IPS DF 19.7 (cell line): ENCODE results near the gene POLD4.

Experiments
- DNase-seq: peaks from one replicate; pipeline ENCODE4 v3.0.0-alpha.2; 2013; ENCODE audit warnings: low read depth, low spot score

POLD4 gene

DNA sequence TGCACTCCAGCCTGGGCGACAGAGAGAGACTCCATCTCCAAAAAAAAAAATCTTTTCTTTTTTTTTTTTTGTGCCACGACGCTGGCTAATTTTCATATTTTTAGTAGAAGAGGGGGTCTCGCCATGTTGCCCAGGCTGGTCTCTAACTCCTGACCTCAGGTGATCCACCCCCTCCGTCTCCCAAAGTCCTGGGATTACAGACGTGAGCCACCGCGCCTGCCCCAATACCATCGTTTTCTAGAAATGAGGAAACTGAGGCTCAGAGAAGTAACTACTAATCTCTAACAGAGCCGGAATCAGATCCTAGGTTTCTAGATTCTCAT, 36.5 kb downstream of the POLD4 start:
- no peak for DNase-seq

DNA sequence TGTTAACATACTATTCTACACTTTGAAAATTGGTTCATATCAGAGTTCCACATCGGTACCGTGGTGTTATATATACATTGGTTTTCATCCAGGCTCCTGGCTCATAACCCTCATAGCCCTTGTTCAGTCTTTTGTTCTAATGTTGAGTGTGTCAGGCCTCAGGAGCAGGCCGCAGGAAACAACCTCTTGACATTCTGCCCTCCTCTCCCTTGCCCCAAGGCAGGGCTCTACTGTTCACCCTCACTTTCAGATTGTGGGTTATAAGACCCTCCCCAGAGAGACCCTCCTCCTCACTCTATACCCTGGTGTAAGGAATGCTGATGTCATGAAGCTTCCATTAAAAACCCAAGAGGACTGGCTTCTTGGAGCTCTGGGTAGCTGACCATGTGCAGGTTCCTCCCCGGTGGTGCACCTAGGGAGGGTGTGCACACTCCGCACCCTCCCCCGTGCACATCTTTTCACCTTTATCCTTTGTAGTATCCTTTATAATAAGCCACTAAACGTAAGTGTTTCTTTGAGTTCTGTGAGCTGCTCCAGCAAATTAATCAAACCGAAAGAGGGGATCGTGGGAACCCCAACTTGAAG, 37.9 kb downstream of the POLD4 start:
- no peak for DNase-seq

DNA sequence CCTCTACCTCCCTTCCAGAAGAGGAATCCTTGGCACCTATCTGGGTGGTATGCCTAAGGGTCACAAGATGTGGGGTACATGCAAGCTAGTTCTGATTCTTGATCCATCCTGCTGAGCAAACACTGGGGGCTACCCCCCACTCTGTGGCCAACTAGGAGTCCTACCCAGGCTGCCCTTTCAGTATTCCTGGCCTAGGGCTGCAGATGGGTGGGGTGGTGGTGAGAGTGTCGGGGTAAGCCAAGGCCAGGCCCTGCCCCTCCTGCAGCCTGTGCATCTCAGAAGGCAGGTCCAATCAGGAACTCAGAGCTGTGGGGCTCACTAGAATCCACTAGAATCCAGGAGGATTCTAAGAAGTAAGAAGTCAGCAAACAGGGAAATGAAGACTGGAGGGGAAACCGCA, 39.1 kb downstream of the POLD4 start:
- DNase-seq: no peak

DNA sequence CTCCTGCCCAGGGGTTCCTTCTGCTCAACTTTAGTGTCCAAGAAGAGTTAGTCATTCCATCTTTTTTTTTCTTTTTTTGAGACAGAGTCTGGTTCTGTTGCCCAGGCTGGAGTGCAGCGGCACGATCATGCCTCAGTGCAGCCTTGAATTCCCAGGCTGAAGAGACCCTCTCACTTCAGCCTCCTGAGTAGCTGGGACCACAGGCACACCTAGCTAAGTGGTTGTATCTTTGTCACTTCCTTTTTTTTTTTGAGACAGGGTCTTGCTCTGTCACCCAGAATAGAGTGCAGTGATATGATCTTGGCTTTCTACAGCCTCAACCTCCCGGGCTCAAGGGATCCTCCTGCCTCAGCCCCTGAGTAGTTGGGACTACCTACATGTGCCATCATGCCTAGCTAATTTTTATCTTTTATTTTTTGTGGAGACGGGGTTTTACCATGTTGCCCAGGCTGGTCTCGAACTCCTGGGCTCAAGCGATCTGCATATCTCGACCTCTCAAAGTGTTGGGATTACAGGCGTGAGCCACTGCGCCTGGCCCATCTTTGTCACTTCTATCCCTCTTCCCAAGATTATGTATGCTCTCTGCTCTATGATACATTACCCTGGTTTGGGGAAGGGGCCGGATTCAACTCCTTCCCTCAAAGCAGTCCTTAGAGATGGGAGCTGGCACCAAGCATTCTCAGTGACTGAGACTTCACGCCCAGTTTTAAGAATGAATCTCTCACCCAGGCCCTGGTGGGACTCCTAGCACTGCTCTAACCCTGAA, 40.0 kb downstream of the POLD4 start:
- DNase-seq: no peak

DNA sequence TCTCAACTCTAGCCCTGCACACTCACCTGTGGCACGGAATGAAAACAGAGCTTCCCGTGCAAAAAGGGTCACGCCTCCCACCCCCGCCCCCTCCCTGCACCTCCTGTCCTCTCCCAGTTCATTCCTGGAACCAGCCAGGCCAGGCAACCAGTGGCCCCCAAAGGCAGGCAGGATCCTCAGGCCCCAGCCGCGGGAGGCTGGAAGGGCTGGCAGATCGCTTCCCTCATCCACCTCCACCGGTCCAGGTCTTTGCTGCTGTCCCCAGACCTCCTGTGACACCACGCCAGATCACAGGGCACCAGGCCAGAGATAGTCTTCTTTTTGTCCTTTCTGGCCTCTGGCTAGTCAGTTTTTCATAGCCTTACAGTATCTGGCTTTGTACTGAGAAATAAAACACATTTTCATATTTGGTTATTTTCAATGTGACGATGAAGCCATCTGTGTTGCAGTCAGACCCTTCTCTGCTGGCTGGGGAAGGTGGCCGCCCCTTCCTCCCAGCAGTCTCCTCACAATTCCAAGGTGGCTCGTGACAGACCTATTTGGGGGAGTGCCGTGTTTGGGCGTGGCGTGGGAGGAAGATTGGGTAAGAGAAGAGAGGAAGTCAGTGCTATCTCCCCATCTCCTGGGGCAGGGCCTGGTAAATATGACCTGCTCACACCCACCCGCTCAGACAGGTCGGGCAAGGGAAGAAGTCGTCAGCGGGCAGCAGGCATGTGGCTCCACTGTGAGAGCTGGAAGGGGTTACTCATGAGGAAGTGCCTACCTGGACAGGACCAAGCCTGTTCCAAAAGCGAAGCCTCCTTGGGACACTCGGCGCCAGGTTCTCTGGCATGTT, 40.9 kb downstream of the POLD4 start:
- no peak for DNase-seq

DNA sequence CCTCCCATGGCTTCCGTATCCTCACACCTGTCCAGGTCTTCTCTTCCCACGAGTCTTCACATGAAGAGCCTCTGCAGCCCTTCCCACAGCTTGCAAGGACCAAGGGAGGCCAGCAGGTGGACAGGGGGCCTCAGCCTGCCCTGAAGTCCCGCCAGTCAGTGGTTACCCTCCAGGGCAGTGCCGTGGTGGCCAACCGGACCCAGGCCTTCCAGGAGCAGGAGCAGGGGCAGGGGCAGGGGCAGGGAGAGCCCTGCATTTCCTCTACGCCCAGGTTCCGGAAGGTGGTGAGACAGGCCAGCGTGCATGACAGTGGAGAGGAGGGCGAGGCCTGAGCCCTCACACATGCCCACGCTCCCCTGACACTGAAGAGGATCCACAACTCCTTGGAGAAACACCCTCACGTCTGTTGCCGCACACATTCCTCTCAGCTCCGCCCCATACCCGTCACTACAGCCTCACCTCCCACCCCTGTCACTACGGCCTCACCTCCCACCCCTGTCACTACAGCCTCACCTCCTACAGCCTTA, 41.7 kb downstream of the POLD4 start:
- no peak for DNase-seq

DNA sequence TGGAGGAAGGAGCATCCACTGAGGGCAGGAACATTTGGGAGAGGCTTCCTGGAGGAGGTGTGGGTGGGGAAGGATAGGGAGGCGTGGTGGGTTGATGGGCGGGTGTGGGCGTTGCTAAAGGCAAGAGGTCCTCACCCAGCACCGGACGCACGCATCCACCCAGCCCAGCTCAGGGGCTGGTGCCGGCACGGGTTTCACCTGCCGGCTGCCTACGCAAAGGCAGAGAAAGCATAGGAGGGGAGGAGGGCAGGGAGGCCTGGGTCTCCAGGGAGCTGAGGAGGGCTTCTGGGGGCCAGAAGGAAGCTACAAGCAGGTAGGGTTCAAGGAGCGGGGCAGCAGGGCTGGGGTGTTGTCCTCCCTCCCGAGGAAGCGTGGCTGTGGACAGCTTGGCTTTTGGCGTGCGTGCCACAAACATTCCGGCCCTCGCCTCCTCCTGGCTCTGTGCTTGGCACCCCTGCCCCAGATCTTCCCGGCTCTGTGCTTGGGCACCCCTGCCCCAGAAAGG, 42.2 kb downstream of the POLD4 start:
- DNase-seq: no peak

DNA sequence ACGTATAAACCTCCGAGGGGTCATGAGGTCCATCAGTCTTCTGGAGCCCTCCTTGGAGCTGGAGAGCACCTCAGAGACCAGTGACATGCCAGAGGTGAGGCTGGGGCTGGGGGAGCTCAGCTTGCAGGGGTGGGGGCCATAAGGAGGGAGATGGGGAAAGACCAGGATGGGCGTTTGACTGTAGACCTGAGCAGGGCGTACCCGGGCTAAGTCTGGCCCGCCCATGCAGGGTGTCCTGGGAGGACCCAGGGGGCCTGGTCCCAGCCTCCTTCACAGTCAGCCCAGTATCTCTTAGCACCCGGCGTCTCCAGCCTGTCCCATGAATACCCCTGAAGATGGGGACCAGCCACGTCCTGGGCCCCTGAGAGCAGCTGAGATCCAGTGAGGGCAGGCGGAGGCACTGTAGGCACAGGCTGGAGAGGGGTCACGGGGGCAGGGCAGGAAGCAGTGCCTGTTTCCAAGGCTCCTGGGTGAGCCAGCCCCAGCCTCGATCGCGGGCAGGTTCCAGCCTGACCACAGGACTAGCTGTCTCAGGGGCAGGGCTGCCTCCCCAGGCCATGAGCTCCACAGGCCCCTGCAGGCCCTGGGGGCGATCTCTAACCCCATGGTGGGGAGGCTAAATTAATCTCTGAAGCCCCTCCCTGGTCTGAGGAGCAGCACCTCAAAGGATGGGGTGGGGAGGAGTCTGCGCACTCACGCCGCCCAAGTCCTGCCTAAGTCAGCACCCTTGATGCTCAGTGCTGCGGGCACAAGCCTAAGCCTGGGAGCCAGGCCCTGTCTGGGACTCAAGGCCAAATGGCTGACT, 42.9 kb downstream of the POLD4 start:
- DNase-seq: no peak

DNA sequence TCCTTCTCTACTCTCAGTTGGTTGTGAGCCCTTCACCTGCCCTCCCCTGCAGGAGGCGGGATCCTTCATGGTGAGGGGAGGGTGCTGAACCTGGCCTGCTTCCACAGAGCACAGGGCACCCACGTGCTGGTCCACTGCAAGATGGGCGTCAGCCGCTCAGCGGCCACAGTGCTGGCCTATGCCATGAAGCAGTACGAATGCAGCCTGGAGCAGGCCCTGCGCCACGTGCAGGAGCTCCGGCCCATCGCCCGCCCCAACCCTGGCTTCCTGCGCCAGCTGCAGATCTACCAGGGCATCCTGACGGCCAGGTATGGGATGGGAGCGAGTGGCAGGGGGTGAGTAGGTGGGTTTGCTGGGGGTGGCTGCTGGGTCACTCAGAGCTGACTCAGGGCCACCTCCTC, 43.7 kb downstream of the POLD4 start:
- no peak for DNase-seq

DNA sequence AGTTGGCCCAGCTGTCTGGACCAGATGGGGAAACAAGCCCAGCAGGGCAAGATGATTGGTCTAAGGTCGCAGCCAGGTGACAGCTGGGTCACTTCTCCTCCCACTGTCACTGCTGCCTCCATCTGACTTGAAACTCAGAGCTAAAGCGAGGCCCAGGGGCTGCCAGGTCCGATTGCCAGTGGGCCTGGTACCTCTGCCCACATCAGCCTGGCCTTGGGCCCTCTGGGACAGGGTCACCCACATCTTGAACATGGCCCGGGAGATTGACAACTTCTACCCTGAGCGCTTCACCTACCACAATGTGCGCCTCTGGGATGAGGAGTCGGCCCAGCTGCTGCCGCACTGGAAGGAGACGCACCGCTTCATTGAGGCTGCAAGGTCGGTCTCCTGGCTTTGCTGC, 44.2 kb downstream of the POLD4 start:
- no peak for DNase-seq

DNA sequence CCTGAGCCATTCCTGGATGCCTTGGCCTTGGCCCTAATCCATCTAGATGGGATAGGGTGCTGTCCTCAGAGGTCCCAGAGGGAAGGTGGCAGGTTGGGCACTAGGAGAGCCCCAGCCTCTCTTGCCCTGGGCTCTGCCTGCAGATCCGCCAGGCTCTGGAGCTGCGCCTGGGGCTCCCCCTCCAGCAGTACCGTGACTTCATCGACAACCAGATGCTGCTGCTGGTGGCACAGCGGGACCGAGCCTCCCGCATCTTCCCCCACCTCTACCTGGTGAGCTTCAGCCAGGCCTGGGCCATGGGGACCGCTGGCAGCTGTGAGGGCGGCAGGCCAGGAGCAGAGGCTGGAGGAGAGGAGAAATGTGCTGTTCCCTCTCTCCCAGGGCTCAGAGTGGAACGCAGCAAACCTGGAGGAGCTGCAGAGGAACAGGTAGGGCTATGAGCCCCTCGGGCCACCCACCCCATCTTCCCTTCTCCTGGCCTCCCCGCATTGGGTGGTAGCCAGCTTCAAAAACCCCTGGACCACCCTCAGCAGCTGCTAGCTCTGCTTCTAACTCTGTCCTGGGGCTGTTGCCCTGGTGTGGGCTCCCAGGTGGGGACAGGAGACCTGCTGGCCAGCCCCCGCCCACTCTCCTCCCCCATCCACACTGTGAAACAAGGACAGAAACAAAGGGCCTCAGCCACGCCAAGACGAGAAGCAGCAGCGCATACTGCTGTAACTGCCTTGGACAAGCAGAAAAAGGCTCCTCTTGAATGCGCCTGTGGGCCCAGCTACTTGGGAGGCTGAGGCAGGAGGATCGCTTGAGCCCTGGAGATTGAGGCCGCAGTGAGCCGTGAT, 45.1 kb downstream of the POLD4 start:
- no peak for DNase-seq

DNA sequence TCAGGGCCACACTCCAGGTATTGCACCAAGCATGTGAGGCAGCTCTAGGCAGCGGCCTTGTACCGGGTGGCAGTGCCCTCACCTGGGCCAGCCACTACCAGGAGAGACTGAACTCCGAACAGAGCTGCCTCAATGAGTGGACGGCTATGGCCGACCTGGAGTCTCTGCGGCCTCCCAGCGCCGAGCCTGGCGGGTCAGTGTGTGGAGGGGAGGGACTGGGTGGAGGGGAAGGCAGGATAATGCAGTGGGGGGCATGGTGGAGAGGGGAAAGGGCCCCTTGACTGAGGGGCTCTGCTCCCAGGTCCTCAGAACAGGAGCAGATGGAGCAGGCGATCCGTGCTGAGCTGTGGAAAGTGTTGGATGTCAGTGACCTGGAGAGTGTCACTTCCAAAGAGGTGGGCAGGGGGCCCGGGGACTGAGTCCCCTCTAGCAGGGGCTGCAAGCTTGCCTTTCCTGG, 45.8 kb downstream of the POLD4 start:
- DNase-seq: no peak

DNA sequence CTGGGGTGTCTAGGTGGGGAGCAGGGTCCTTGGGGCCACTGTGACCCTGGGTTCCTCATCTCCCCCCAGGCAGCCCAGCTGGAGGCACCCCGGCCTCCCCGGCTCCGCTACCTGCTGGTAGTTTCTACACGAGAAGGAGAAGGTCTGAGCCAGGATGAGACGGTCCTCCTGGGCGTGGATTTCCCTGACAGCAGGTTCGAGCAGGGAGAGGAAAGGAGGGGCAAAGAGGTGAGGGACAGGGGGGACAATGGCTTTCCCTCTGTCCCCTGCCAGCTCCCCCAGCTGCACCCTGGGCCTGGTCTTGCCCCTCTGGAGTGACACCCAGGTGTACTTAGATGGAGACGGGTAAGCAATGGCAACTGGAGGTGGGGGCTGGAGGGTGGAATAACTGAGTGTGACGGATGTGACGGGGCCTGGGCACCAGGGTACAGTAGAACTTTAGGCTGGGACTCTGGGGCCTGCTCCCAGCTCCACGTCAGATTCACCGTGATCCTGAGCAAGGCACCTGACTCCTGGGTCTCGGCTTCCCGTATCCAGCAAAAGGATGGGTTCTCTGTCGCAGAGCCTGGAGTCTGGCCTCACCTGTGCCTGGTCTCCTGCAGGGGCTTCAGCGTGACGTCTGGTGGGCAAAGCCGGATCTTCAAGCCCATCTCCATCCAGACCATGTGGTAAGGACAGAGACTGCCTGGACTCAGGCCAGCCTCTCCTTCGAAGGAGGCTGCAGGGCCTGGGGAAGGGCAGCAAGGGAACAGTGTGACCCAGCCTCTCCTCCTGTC, 46.4 kb downstream of the POLD4 start:
- no peak for DNase-seq

DNA sequence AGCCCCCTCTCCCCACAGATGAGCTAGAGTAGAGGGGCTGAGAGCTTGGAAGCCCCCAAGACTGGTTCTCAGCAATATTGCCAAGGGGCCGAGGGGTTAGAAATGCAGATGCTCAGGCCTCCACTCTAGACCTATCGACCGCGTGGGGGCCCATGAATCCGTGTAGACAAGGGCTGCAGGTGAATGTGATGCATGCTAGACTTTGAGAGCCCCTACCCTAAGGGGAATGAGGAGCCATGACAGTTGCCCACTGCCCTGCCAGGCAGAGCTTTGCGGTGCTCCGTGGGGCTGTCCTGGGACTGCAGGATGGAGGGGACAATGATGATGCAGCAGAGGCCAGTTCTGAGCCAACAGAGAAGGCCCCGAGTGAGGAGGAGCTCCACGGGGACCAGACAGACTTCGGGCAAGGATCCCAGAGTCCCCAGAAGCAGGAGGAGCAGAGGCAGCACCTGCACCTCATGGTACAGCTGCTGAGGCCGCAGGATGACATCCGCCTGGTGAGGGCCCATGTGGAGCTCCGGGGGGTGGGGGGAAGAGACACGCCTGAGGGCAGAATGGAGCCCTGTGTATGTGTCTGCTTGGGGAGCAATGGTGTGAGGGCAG, 48.7 kb downstream of the POLD4 start:
- DNase-seq: no peak

DNA sequence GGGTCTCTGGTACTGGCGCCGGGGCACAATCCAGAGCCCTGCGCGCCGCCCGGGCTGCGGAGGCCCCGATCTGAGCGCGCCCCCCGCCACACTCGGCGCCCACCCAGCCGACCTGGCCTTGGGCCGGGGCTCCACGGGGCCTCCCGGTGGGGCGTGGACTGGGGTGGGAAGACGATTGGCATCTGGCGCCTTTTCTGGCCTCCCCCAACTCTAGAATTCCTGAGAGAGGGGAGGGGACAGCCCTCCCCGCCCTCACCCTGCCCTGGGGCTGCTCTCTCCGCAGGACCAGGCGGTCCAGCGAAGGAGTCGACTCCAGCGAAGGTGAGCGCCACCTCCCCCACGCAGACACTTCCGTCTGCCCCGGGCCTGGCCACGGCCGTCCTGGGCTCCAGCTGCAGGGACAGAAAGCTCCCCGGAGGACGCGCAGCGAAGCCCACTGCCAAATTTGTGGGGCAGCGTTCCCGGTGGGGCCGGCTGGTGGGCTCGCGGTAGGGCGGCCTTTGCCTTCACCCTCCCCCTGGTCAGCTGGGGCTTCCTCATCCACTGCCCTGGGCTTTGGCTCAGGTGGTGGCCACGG, 49.4 kb downstream of the POLD4 start:
- DNase-seq: no peak

DNA sequence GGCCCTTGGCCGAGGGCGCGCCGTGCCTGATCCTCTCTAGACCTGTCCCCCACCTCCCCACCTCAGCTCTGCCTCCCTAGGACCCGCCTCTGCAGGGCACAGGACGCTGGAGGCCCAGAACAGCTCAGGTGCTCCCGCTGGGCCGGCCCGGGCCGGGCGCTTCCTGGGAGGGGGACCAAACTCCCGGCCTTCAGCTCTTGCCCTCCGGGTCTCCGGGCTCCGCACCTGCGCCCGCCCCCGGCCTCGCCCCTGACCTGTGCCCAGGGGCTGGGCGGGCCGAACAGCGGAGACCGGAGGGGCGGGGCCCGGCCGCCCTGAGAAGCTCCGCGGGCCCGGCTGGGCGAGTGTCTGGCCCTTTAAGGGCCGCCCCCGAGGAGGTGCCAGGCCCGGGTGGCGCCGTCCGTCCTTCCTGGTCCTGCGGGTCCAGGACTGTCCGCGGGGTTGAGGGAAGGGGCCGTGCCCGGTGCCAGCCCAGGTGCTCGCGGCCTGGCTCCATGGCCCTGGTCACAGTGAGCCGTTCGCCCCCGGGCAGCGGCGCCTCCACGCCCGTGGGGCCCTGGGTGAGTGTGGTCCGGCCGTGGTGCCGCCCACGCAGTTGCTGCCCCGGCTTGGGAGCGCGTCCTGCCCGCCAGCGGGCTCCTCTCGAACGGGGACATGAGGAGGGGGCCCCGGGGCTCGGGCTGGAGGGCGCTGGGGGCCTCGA, 50.1 kb downstream of the POLD4 start, which contains the start of gene SSH3:
TSS of gene SSH3 (plus strand) at position 399 of the 703 bp plus-strand sequence. CDS start at position 495, 96 bp downstream.
- no peak for DNase-seq

DNA sequence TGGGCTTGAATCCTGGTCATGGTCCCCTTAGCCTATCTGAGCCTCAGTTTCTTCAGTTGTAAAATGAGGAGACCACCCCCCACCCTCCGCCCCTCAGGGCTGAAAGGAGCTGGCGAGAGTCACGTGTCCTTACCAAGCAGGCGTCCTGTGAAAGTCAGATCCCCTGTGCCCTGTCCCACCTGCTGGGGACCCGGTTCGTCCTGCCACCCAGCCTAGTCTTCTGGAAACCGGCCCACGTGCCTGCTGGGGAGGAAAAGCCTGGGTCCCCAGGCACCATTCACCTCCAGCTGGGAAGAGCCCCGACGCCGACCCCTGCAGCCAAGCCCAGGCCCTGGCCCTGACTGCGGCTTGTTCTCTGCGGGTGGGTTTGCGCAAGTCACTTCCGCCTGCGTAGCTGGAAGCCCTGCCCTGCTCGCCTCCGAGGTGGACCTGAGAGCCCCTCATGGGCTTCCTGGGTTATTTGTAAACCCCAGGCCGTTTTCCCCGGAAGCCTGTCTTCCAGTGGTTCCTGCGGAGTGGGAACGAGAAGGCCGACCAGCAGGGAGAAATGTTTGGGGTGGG, 50.7 kb downstream of the POLD4 start:
- no peak for DNase-seq

DNA sequence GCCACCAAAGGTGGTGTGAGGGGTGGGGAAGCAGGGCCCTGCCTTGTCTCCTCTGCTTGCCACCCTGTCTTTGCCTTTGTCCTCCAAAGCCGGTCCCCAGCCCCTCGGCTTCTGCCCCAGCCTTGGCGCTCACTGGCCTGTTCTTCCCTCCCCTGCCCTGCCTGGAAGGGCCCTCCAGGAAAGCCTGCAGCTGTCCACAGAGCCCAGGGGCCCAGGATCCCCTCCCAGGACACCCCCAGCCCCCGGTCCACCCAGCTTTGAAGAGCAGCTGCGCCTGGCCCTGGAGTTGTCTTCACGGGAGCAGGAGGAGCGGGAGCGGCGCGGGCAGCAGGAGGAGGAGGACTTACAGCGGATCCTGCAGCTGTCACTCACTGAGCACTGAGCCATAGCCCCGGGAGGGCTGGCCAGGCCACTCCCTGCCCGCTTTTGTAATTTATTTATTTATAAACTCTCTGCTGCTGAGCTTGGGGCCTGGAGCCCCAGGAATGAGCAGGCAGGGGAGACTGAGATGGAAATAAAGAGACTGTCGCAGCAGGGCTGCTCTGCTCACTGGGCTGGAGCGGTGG, 51.3 kb downstream of the POLD4 start:
- no peak for DNase-seq
